HG03139 (cell line): Measurements from ENCODE around the gene DCUN1D1.

Source experiments
- ATAC-seq: cut with Tn5 transposase; IDR thresholded peaks from one replicate; pipeline ENCODE4 v1.9.1; 2021; ENCODE audit not compliant: unreplicated experiment

DCUN1D1 gene

DNA sequence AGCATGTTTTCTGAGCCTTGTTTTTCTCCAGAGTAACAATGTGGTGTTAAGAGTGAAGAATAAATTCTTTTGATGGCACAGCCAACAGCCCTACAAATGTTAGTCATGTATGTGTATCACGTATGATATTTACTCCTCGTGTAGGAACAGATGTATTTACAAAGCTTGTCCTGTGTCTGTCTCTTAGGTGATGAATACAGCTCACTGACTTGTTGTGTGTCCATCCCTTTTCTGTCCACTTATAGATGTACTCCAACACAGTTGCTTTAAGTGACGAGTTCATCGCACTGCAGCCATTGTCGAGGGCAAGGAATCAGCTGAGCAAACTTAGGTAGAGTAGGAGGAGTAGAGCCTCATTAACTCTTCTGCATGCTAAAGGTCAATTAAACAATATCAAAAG lies 78.1 kb downstream of the DCUN1D1 start:
- ATAC-seq = no peak

DNA sequence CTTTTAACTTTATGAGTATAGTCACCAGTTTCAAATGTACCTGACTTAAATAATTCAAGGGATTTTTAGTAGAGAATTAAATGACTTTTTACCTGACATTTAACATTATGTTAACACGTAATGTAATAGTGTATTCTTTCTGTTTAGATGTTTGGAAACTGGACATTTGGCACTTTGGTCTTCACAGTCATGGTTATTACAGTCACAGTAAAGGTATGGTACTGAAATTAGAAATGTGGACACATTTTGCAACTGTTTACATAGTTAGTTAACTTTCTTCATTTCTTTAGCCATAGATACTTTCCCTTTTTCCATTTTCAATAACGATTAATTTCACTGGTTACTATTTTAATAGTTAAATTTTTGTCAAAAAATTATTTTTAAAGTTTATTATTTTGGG lies 83.8 kb downstream of the DCUN1D1 start:
- ATAC-seq = no peak

DNA sequence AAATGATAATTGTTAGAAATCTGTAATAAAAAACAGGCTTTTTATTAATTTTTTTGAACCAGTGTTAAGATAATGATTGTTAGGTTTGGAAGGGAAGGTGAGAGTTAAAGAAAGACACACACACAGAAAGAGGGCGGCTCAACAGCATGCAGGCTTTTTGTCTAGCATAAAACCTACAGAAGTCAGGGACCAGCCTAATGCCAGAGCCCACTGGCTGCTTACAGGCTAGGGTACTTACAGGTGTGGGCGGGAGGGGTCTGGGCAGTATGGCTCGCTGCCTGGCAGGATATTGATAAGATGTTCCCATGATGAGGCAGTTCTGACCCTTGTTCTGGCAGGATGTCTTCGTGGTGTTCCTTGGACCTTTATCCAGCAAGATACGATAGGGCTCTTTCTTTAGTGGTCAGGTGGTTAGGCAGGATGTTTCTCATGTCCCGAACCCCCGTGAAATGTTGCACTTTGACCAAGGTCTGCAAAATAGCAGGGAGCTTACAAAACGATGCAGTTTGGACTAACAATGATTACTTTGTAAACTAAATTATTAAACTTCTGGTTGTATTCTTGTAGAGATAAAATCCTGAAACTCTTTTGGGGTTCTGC lies 84.7 kb downstream of the DCUN1D1 start:
- no peak for ATAC-seq

DNA sequence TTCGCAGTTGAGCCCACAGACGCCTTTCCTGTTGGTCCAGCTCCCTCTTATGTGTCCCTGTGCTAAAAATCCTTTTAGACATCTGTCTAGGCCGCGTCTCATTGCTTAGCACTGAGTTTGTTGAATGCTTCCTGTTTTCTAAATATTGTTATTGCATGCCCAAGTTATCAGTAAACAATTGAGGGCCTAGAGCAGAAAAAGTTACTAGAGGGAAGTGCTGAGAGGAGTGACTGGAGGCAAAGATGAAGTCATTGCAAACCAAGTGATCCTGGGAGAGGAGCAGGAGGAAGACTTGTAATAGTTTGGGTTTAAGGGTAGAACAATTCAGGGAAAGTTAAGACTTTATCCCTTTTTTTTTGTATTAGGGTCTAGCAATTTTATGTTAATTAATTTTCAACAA lies 88.1 kb downstream of the DCUN1D1 start:
- ATAC-seq = no peak

DNA sequence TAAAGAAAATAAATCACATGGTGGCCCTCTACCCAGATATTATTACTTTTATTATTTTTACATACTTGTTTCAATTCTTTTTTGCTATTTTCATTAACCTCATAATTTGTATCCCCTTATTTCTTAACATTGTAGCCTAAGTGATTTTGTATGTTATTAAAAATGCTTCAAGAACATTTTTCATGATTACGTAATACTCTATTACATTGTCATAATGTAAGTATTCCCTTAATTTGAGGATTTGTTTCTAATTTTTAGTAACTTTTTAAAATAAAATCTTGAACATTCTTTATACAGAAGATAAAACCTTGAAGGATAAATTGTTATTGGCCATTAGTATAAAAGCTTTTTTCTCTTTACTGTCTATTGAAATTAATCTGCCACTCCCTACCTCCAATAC lies 89.0 kb downstream of the DCUN1D1 start:
- no peak for ATAC-seq

DNA sequence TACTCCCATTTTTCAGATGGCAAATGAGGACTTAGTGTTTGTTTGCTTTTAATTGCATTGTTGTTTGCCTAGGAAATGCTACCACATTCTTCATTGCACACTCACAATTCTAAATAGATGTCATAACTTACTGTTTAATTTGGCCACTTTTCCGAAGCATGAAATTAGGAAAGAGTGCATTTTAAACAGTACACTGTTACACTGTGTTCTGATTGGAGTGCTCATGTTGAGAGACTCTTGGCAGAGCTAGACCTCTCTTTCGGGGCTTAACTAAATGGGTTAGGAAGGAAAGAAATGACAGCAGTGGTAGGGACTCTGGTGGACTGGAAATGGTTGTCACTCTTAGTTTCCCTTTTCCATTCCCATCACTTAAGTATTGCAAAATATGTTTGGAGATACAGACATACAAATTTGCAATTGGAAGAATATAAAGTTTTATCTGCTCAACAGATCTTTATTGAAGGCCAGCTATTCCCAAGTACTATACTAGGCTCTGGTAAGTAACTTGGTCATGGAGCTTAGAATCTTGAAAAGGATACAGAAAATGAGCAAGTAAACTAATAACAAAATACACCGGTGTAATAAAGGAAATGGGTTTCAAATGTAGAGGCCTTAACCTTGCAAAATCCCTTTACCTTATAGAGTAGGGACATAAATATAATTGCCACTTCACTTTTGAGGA lies 90.2 kb downstream of the DCUN1D1 start:
- ATAC-seq = no peak
